Astrocyte (in vitro differentiated cells and primary cell): Measurements from ENCODE around the gene NCOR2. TPM values are rescaled to one million over a fixed set of nuclear protein-coding genes. Genes with fewer than 3 reads are reported as not detected.

Source experiments
- DNase-seq: peaks from one replicate; pipeline ENCODE4 v3.0.0-alpha.2; 2010; ENCODE audit warnings: low read depth
- FAIRE-seq: peaks from 2 replicates; lab custom pipeline; 2011; peaks lifted over from hg19 to GRCh38; lab: Jason Lieb, UNC
- H2AFZ ChIP-seq: 2 replicates; pipeline ENCODE4 v1.6.0; 2012; ENCODE audit warnings: low read depth, low read length, inconsistent platforms
- H3K27ac ChIP-seq: 2 replicates; pipeline ENCODE4 v1.5.1; 2011; ENCODE audit warnings: low read depth, low read length, inconsistent platforms
- H3K27me3 ChIP-seq: 2 replicates; pipeline ENCODE4 v1.6.0; 2011; ENCODE audit warnings: low read length, inconsistent platforms; ENCODE audit not compliant: insufficient read depth
- H3K36me3 ChIP-seq: 2 replicates; pipeline ENCODE4 v1.5.1; 2011; ENCODE audit warnings: low read length, inconsistent platforms; ENCODE audit not compliant: insufficient read depth
- H3K4me1 ChIP-seq: 2 replicates; pipeline ENCODE4 v1.5.1; 2011; ENCODE audit warnings: low read length, inconsistent platforms; ENCODE audit not compliant: insufficient read depth
- H3K4me2 ChIP-seq: 2 replicates; pipeline ENCODE4 v1.6.0; 2012; ENCODE audit warnings: low read length, inconsistent platforms
- H3K4me3 ChIP-seq: 2 replicates; pipeline ENCODE4 v1.5.1; 2011; ENCODE audit warnings: low read depth, mild to moderate bottlenecking, low read length, inconsistent platforms; ENCODE audit not compliant: insufficient read depth
- H3K79me2 ChIP-seq: 2 replicates; pipeline ENCODE4 v1.6.0; 2012; ENCODE audit warnings: mild to moderate bottlenecking, low read length, inconsistent platforms; ENCODE audit not compliant: insufficient read depth
- H3K9ac ChIP-seq: 2 replicates; pipeline ENCODE4 v1.6.0; 2012; ENCODE audit warnings: mild to moderate bottlenecking, low read length, inconsistent platforms
- H3K9me3 ChIP-seq: 2 replicates; pipeline ENCODE4 v1.5.1; 2012; ENCODE audit warnings: low read depth, mild to moderate bottlenecking, low read length, inconsistent platforms; ENCODE audit not compliant: insufficient read depth
- H4K20me1 ChIP-seq: 2 replicates; pipeline ENCODE4 v1.6.0; 2012; ENCODE audit warnings: low read length, inconsistent platforms; ENCODE audit not compliant: insufficient read depth
- H3K27ac Mint-ChIP-seq: one replicate; pipeline ENCODE4 v1.8.0; 2021; ENCODE audit warnings: mild to moderate bottlenecking, mixed read lengths; ENCODE audit not compliant: unreplicated experiment
- H3K27me3 Mint-ChIP-seq: one replicate; pipeline ENCODE4 v1.8.0; 2021; ENCODE audit warnings: low read depth, mixed read lengths; ENCODE audit not compliant: unreplicated experiment
- H3K36me3 Mint-ChIP-seq: one replicate; pipeline ENCODE4 v1.8.0; 2021; ENCODE audit warnings: low read depth, mixed read lengths; ENCODE audit not compliant: unreplicated experiment
- H3K4me1 Mint-ChIP-seq: one replicate; pipeline ENCODE4 v1.8.0; 2021; ENCODE audit warnings: low read depth, mixed read lengths; ENCODE audit not compliant: unreplicated experiment
- H3K4me3 Mint-ChIP-seq: one replicate; pipeline ENCODE4 v1.8.0; 2021; ENCODE audit warnings: mild to moderate bottlenecking, moderate library complexity, mixed read lengths; ENCODE audit not compliant: unreplicated experiment
- H3K9me3 Mint-ChIP-seq: one replicate; pipeline ENCODE4 v1.8.0; 2021; ENCODE audit warnings: mild to moderate bottlenecking, mixed read lengths; ENCODE audit not compliant: unreplicated experiment
- EZH2 ChIP-seq: IDR thresholded peaks from 2 replicates; pipeline ENCODE4 v1.6.1; 2012; ENCODE audit warnings: mild to moderate bottlenecking, low read length, inconsistent platforms; ENCODE audit not compliant: insufficient read depth
- total RNA-seq: library from RNA; stranded (reverse); gene quantifications from 2 replicates; pipeline ENCODE4 v1.2.1, GENCODE V29; 2021
- TF ChIP-seq, protein P1 (sequence below): IDR thresholded peaks from 2 replicates; pipeline ENCODE4 v1.5.1; 2011; ENCODE audit warnings: low read depth, mild to moderate bottlenecking, inconsistent platforms, low read length, moderate library complexity; ENCODE audit not compliant: insufficient read depth

The NCOR2 gene
- total RNA-seq, 1 donor from 2014 or later, result 425 TPM

GRCh38 chr12:124608450-124608870 lies 41.0 kb upstream of the NCOR2 start:
- peaks cover 10% of the 10 kb centered on the region for H3K36me3 Mint-ChIP-seq
- no peak for DNase-seq
- H3K4me3 Mint-ChIP-seq, result no peak overlapping the region
- Histone ChIP-seq H3K4me1 (peaks cover 16% of the 10 kb centered on the region), H3K27me3 (no peaks in the 10 kb centered on the region), H3K79me2 (no peaks in the 10 kb centered on the region), H3K4me2 (peak overlapping the region; percentile 33), H3K36me3 (no peaks in the 10 kb centered on the region), H3K27ac (no peak overlapping the region), H4K20me1 (no peaks in the 10 kb centered on the region), H3K9ac (no peak overlapping the region), H3K9me3 (no peaks in the 10 kb centered on the region), H3K4me3 (no peak overlapping the region), H2AFZ (no peak overlapping the region)
- H3K4me1 Mint-ChIP-seq, result peaks cover 6% of the 10 kb centered on the region
- H3K27ac Mint-ChIP-seq, result no peak overlapping the region
- TF ChIP-seq EZH2, result no peak
- TF ChIP-seq, protein P1, sequence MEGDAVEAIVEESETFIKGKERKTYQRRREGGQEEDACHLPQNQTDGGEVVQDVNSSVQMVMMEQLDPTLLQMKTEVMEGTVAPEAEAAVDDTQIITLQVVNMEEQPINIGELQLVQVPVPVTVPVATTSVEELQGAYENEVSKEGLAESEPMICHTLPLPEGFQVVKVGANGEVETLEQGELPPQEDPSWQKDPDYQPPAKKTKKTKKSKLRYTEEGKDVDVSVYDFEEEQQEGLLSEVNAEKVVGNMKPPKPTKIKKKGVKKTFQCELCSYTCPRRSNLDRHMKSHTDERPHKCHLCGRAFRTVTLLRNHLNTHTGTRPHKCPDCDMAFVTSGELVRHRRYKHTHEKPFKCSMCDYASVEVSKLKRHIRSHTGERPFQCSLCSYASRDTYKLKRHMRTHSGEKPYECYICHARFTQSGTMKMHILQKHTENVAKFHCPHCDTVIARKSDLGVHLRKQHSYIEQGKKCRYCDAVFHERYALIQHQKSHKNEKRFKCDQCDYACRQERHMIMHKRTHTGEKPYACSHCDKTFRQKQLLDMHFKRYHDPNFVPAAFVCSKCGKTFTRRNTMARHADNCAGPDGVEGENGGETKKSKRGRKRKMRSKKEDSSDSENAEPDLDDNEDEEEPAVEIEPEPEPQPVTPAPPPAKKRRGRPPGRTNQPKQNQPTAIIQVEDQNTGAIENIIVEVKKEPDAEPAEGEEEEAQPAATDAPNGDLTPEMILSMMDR, result no peak
- H3K27me3 Mint-ChIP-seq, result peaks cover 60% of the 10 kb centered on the region
- peaks cover 8% of the 10 kb centered on the region for H3K9me3 Mint-ChIP-seq
- no peak for FAIRE-seq

DNA sequence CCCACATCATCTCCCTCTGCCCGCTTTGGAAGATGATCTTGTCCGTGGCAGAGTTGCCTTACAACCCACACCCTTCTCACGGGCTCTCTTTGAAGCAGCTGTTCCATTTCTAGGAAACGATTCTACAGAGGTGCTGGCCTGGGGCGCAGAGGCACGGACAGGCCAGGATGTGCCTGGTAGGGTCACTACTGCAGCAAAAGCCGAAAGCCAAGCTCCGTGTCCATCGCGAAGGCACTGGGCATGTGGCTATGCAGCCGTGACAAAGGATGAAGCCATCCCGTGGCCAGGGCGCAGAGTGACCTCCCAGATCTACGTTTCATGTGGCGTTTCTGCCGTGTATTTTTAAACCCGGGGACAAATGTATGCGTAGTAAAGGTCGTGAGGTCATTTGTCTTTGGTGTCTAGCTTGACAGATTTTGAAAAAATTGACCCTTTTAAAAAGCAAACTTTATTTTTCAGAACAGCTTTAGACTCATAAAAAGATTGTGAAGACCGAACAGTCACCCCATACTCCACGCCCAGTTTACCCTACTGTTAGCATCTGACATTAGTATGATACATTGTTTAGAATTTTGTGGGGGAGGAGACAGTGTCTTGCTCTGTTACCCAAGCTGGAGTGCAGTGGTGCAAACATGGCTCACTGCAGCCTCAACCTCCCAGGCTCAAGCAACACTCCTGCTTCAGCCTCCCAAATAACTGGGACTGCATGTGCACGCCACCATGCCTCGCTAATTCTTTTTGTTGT lies 40.4 kb upstream of the NCOR2 start:
- no peak for DNase-seq
- H4K20me1 ChIP-seq, result no peaks in the 10 kb centered on the region
- no peaks in the 10 kb centered on the region for H3K9me3 ChIP-seq
- Mint-ChIP-seq H3K9me3 (peaks cover 8% of the 10 kb centered on the region), H3K27ac (peak overlapping the region; percentile 21), H3K36me3 (peaks cover 8% of the 10 kb centered on the region), H3K27me3 (peaks cover 60% of the 10 kb centered on the region), H3K4me3 (no peak overlapping the region), H3K4me1 (peaks cover 7% of the 10 kb centered on the region)
- no peaks in the 10 kb centered on the region for H3K27me3 ChIP-seq
- no peak overlapping the region for H2AFZ ChIP-seq
- no peak for FAIRE-seq
- TF ChIP-seq, protein P1, result no peak
- no peak for TF ChIP-seq EZH2
- H3K9ac ChIP-seq, result no peak overlapping the region
- no peaks in the 10 kb centered on the region for H3K36me3 ChIP-seq
- H3K4me1 ChIP-seq, result peaks cover 11% of the 10 kb centered on the region
- no peaks in the 10 kb centered on the region for H3K79me2 ChIP-seq
- no peak overlapping the region for H3K27ac ChIP-seq
- no peak overlapping the region for H3K4me2 ChIP-seq
- no peak overlapping the region for H3K4me3 ChIP-seq
